Mesenchymal stem cell (in vitro differentiated cells and primary cell): Measurements from ENCODE around the gene ARID5B.

Experiments
- DNase-seq: peaks from one replicate; pipeline ENCODE4 v3.0.0-alpha.2; 2013
- H2AFZ ChIP-seq: one replicate; pipeline ENCODE4 v1.6.1; 2013; ENCODE audit warnings: low read depth, mild to moderate bottlenecking, control low read depth, inconsistent platforms, low read length, moderate library complexity
- H2AK5ac ChIP-seq: 2 replicates; pipeline ENCODE4 v1.6.1; 2013; ENCODE audit warnings: low read length, moderate library complexity, mild to moderate bottlenecking, inconsistent platforms; ENCODE audit not compliant: severe bottlenecking
- H2BK120ac ChIP-seq: one replicate; pipeline ENCODE4 v1.6.1; 2013; ENCODE audit warnings: low read depth, mild to moderate bottlenecking, inconsistent platforms, low read length, moderate library complexity
- H2BK12ac ChIP-seq, 2 experiments: one replicate each; pipeline ENCODE4 v1.6.1; 2013; ENCODE audit warnings: inconsistent platforms in 2 of 2, low read length in 2 of 2, mild to moderate bottlenecking in 2 of 2, moderate library complexity in 2 of 2, control low read depth in 1 of 2
- H2BK15ac ChIP-seq: one replicate; pipeline ENCODE4 v1.6.1; 2013; ENCODE audit warnings: mild to moderate bottlenecking, low read depth, inconsistent platforms; ENCODE audit not compliant: poor library complexity, severe bottlenecking
- H2BK5ac ChIP-seq: 2 replicates; pipeline ENCODE4 v1.6.1; 2013; ENCODE audit warnings: low read depth, mild to moderate bottlenecking, low read length, control low read depth, inconsistent platforms; ENCODE audit not compliant: poor library complexity, severe bottlenecking
- H3K14ac ChIP-seq, 2 experiments: one replicate each; pipeline ENCODE4 v1.6.1; 2013; ENCODE audit warnings: inconsistent platforms in 2 of 2, low read length in 2 of 2, control low read depth in 1 of 2, mild to moderate bottlenecking in 1 of 2, moderate library complexity in 1 of 2
- H3K18ac ChIP-seq, 2 experiments: one replicate each; pipeline ENCODE4 v1.6.1; 2013; ENCODE audit warnings: inconsistent platforms in 2 of 2, low read length in 2 of 2, control low read depth in 1 of 2, low read depth in 1 of 2, mild to moderate bottlenecking in 1 of 2
- H3K23ac ChIP-seq, 2 experiments: one replicate each; pipeline ENCODE4 v1.6.1; 2013; ENCODE audit warnings: inconsistent platforms in 2 of 2, low read length in 2 of 2, mild to moderate bottlenecking in 2 of 2, moderate library complexity in 2 of 2, control low read depth in 1 of 2
- H3K27ac ChIP-seq: 2 replicates; pipeline ENCODE4 v1.5.1; 2013; ENCODE audit warnings: mild to moderate bottlenecking, moderate library complexity, low read length, control low read depth, inconsistent platforms; ENCODE audit not compliant: poor library complexity, severe bottlenecking
- H3K27me3 ChIP-seq, 2 experiments: 2 replicates each; pipeline versions ENCODE4 v1.6.1 to v1.7.0; 2013; ENCODE audit warnings: low read length in 2 of 2, mild to moderate bottlenecking in 2 of 2, moderate library complexity in 2 of 2, control low read depth in 1 of 2, inconsistent platforms in 1 of 2; ENCODE audit not compliant: control insufficient read depth in 1 of 2, insufficient read depth in 1 of 2
- H3K36me3 ChIP-seq, 2 experiments: 2 replicates each; pipeline versions ENCODE4 v1.6.1 to v1.7.0; 2013; ENCODE audit warnings: low read length in 2 of 2, control low read depth in 1 of 2, inconsistent platforms in 1 of 2, low read depth in 1 of 2, mild to moderate bottlenecking in 1 of 2; ENCODE audit not compliant: insufficient read depth in 2 of 2, control insufficient read depth in 1 of 2
- H3K4ac ChIP-seq, 2 experiments: one replicate each; pipeline ENCODE4 v1.6.1; 2013; ENCODE audit warnings: inconsistent platforms in 2 of 2, low read length in 2 of 2, mild to moderate bottlenecking in 2 of 2, moderate library complexity in 2 of 2, control low read depth in 1 of 2, low read depth in 1 of 2
- H3K4me1 ChIP-seq: 2 replicates; pipeline ENCODE4 v1.6.1; 2013; ENCODE audit warnings: low read depth, low read length, control low read depth; ENCODE audit not compliant: control insufficient read depth, insufficient read depth
- H3K4me2 ChIP-seq: 2 replicates; pipeline ENCODE4 v1.6.1; 2013; ENCODE audit warnings: low read length, mild to moderate bottlenecking, inconsistent platforms; ENCODE audit not compliant: poor library complexity, severe bottlenecking
- H3K4me3 ChIP-seq, 2 experiments: 2 replicates each; pipeline versions ENCODE4 v1.5.1 to v1.7.0; 2013; ENCODE audit warnings: low read length in 2 of 2, mild to moderate bottlenecking in 2 of 2, control low read depth in 1 of 2, low read depth in 1 of 2; ENCODE audit not compliant: insufficient read depth in 1 of 2
- H3K79me1 ChIP-seq: replicated peaks from 2 replicates; pipeline ENCODE4 v1.6.1; 2013; ENCODE audit warnings: mild to moderate bottlenecking, control low read depth, low read length, inconsistent platforms; ENCODE audit not compliant: poor library complexity, severe bottlenecking
- H3K9ac ChIP-seq: 2 replicates; pipeline ENCODE4 v1.7.0; 2013; ENCODE audit warnings: mild to moderate bottlenecking, low read length, moderate library complexity
- H3K9me3 ChIP-seq: 2 replicates; pipeline ENCODE4 v1.7.0; 2013; ENCODE audit warnings: mild to moderate bottlenecking, low read length; ENCODE audit not compliant: control insufficient read depth
- H4K8ac ChIP-seq: one replicate; pipeline ENCODE4 v1.6.1; 2013; ENCODE audit warnings: inconsistent platforms, mild to moderate bottlenecking, low read length, moderate library complexity
- H4K91ac ChIP-seq: one replicate; pipeline ENCODE4 v1.6.1; 2013; ENCODE audit warnings: mild to moderate bottlenecking, low read length, inconsistent platforms
- WGBS: methylation state at CpG from one replicate; pipeline ENCODE4 v1.1.7; 2013; ENCODE audit warnings: mixed read lengths; 5-methylcytosine and 5-hydroxymethylcytosine counted together

The ARID5B gene

DNA sequence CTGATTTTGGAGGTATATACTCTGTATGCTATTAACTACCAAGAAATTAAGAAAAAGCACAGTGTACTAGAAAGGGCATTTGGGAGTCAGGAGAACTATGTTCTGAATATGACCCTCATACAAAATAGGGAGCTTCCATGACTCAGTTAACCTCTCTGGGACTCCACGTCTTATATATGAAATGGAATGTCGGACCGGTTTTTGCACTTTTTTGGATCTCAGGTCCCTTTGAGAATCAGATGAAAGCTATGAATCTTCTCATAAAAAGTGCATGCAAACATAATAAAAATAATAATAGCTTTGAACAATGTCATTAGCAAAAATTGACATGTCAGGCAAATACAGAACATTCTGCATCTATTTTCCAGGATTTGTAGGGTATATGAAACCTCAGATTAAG, 113.0 kb downstream of the ARID5B start:
- peaks cover 34% of the 10 kb centered on the region for H3K79me1 ChIP-seq
- 100% methylated on average over 3 of the region's 3 CpGs for WGBS

GRCh38 chr10:62015994-62016393, 114.5 kb downstream of the ARID5B start:
- H3K27ac ChIP-seq = no peak overlapping the region
- no peak overlapping the region for H3K4me3 ChIP-seq
- H3K27me3 ChIP-seq = no peaks in the 10 kb centered on the region
- H3K18ac ChIP-seq = peak overlapping the region in 1 of 2 experiments; percentile 35
- H2BK120ac ChIP-seq = no peak overlapping the region
- DNase-seq = peak; percentile 45
- no peak overlapping the region for H3K4me2 ChIP-seq
- no peak overlapping the region for H3K9ac ChIP-seq
- WGBS = 84% methylated on average over 6 of the region's 6 CpGs
- H3K23ac ChIP-seq = no peak overlapping the region
- H2AFZ ChIP-seq = no peak overlapping the region
- no peak overlapping the region for H3K14ac ChIP-seq
- no peaks in the 10 kb centered on the region for H3K4me1 ChIP-seq
- peaks cover 22% of the 10 kb centered on the region for H3K79me1 ChIP-seq
- no peak overlapping the region for H4K91ac ChIP-seq
- no peaks in the 10 kb centered on the region for H3K9me3 ChIP-seq
- H2AK5ac ChIP-seq = no peak overlapping the region
- peaks cover 8 to 28% of the 10 kb centered on the region in 2 experiments for H3K36me3 ChIP-seq
- no peak overlapping the region for H2BK15ac ChIP-seq
- H2BK5ac ChIP-seq = no peak overlapping the region
- no peak overlapping the region for H3K4ac ChIP-seq
- H4K8ac ChIP-seq = no peak overlapping the region
- H2BK12ac ChIP-seq = peak overlapping the region in 1 of 2 experiments; percentile 10

More for the DNA sequence above, 113.0 kb downstream of the ARID5B start:
- Histone ChIP-seq H3K14ac (no peak overlapping the region), H3K36me3 (peaks cover 8 to 28% of the 10 kb centered on the region in 2 experiments), H3K4me2 (no peak overlapping the region), H2AK5ac (no peak overlapping the region), H3K4me1 (no peaks in the 10 kb centered on the region), H4K8ac (no peak overlapping the region), H2BK15ac (no peak overlapping the region), H3K27ac (no peak overlapping the region), H3K4ac (no peak overlapping the region), H3K27me3 (no peaks in the 10 kb centered on the region), H2BK120ac (no peak overlapping the region), H3K9me3 (no peaks in the 10 kb centered on the region), H3K4me3 (no peak overlapping the region), H2BK12ac (no peak overlapping the region), H3K9ac (no peak overlapping the region), H2BK5ac (no peak overlapping the region), H2AFZ (no peak overlapping the region), H3K18ac (no peak overlapping the region), H3K23ac (no peak overlapping the region), H4K91ac (no peak overlapping the region)
- DNase-seq = no peak

DNA sequence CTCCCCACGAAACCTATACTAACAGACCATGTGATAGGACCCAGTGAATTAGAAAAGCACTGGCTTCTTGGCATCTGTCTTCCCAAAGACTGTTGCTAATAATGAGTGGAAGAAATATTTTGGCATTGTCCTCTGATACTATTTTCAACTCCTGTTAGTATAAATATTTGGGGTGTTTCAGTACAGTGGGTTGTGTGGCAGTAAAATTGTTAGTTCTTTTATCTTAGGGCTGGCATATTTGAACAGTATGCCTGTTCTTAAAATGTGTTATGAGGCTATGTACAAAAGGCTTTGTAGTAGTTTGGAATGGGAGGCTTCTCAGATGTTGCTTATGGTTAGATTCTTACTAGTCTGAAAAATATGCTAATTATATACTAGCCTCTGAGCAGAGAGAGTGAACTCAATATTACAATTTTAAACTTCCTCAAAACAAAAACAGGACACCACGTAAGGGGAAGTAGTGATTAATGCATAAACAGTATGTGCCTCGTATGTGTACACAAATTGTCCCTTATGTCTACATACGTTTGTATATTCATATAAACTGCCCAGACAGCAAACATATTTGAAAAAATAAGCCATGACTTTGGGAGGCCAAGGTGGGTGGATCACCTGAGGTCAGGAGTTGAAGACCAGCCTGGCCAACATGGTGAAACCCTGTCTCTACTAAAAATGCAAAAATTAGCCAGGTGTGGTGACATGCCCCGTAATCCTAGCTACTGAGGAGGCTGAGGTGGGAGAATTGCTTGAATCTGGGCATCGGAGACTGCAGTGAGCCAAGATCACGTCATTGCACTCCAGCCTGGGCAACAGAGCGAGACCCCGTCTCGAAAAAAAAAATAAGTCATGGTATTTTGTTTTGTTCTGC, 115.4 kb downstream of the ARID5B start:
- Histone ChIP-seq H3K27me3 (no peaks in the 10 kb centered on the region), H3K4me2 (no peak overlapping the region), H4K8ac (peak overlapping the region; percentile 49), H3K4ac (no peak overlapping the region), H2BK5ac (no peak overlapping the region), H2BK120ac (no peak overlapping the region), H3K9me3 (no peaks in the 10 kb centered on the region), H3K14ac (no peak overlapping the region), H3K36me3 (peaks cover 3 to 23% of the 10 kb centered on the region in 2 experiments), H4K91ac (no peak overlapping the region), H3K4me1 (no peaks in the 10 kb centered on the region), H3K27ac (no peak overlapping the region), H3K23ac (no peak overlapping the region), H2BK12ac (no peak overlapping the region), H2AFZ (no peak overlapping the region), H2BK15ac (no peak overlapping the region), H3K79me1 (peaks cover 16% of the 10 kb centered on the region), H2AK5ac (no peak overlapping the region), H3K18ac (peak overlapping the region in 1 of 2 experiments; percentile 18), H3K4me3 (peak overlapping the region in 1 of 2 experiments; percentile 1), H3K9ac (peak overlapping the region; percentile 49)
- WGBS = over 99% methylated on average over 6 of the region's 10 CpGs
- DNase-seq = no peak

DNA sequence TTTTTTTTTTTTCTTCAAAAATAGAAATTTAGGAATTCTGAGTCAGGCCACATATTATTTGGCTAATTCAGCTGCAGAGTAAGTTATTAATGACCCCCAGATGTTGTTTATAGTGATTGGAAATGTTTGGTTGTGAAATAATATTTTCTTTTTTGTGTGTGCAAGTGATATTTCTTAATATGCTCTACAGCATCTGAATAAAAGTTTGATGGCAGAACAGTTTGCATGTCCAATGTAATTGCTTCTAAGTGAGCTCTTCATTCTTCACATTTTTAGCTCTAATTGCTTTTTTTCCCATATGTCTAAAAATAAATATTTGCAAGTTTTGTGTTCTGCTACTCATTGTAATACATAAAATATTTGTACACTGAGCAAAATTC, 116.0 kb downstream of the ARID5B start:
- DNase-seq = no peak
- Histone ChIP-seq H3K36me3 (peaks cover 3 to 17% of the 10 kb centered on the region in 2 experiments), H2AK5ac (no peak overlapping the region), H3K23ac (no peak overlapping the region), H3K4me2 (no peak overlapping the region), H3K27ac (no peak overlapping the region), H3K4me1 (peaks cover 3% of the 10 kb centered on the region), H2BK5ac (no peak overlapping the region), H3K4ac (no peak overlapping the region), H2BK15ac (no peak overlapping the region), H3K79me1 (peaks cover 22% of the 10 kb centered on the region), H2BK120ac (no peak overlapping the region), H2BK12ac (no peak overlapping the region), H2AFZ (no peak overlapping the region), H3K4me3 (no peak overlapping the region), H3K27me3 (no peaks in the 10 kb centered on the region), H3K14ac (no peak overlapping the region), H3K9ac (peak overlapping the region; percentile 49), H3K9me3 (no peaks in the 10 kb centered on the region), H4K8ac (no peak overlapping the region), H3K18ac (no peak overlapping the region), H4K91ac (no peak overlapping the region)
